Osteoblast (primary cell): ENCODE results near the gene BAIAP2L1. TPM values are rescaled to one million over a fixed set of nuclear protein-coding genes. Genes with fewer than 3 reads are reported as not detected.
A peak's percentile ranks its signal among the peaks of the same experiment; 100 is the strongest.

ENCODE experiments used
- DNase-seq: peaks from one replicate; pipeline ENCODE4 v3.0.0; 2011; ENCODE audit warnings: low spot score, mixed read lengths; ENCODE audit not compliant: insufficient read length; ENCODE audit errors: missing footprints
- H2AFZ ChIP-seq: 2 replicates; pipeline ENCODE4 v1.6.0; 2011; ENCODE audit warnings: mild to moderate bottlenecking, low read length
- H3K27ac ChIP-seq: 2 replicates; pipeline ENCODE4 v1.5.1; 2011; ENCODE audit warnings: mild to moderate bottlenecking, low read depth, low read length, moderate library complexity
- H3K27me3 ChIP-seq: 2 replicates; pipeline ENCODE4 v1.6.0; 2012; ENCODE audit warnings: mild to moderate bottlenecking, control low read depth, inconsistent platforms, low read length, moderate library complexity; ENCODE audit not compliant: insufficient read depth
- H3K36me3 ChIP-seq: 2 replicates; pipeline ENCODE4 v1.5.1; 2011; ENCODE audit warnings: mild to moderate bottlenecking, low read length, control low read depth, moderate library complexity; ENCODE audit not compliant: insufficient read depth
- H3K4me1 ChIP-seq: 2 replicates; pipeline ENCODE4 v1.5.1; 2011; ENCODE audit warnings: mild to moderate bottlenecking, low read length, control low read depth, moderate library complexity; ENCODE audit not compliant: insufficient read depth
- H3K4me2 ChIP-seq: 2 replicates; pipeline ENCODE4 v1.6.0; 2011; ENCODE audit warnings: mild to moderate bottlenecking, low read length; ENCODE audit not compliant: insufficient read depth
- H3K4me3 ChIP-seq: fragments of 200-600 bp; sonication (generic); 3 replicates; pipeline ENCODE4 v1.5.1; 2012; ENCODE audit warnings: mild to moderate bottlenecking, low read length, inconsistent platforms; ENCODE audit not compliant: insufficient read depth
- H3K79me2 ChIP-seq: 2 replicates; pipeline ENCODE4 v1.6.0; 2012; ENCODE audit warnings: mild to moderate bottlenecking, low read length, control low read depth, inconsistent platforms; ENCODE audit not compliant: insufficient read depth
- H3K9me3 ChIP-seq: 2 replicates; pipeline ENCODE4 v1.5.1; 2011; ENCODE audit warnings: low read depth, low read length, control low read depth
- H4K20me1 ChIP-seq: 2 replicates; pipeline ENCODE4 v1.6.0; 2012; ENCODE audit warnings: mild to moderate bottlenecking, low read length, control low read depth; ENCODE audit not compliant: insufficient read depth
- total RNA-seq: library from RNA; depleted of rRNA; stranded (reverse); fragments of >200 nt; gene quantifications from 2 replicates; pipeline ENCODE4 v1.2.3, GENCODE V29; 2012
- TF ChIP-seq, protein P1 (sequence below): IDR thresholded peaks from 2 replicates; pipeline ENCODE4 v1.5.1; 2011; ENCODE audit warnings: mild to moderate bottlenecking, low read depth, low read length, moderate library complexity; ENCODE audit errors: extremely low read depth

The BAIAP2L1 gene
- total RNA-seq, 1 donor = 10.5 TPM

DNA sequence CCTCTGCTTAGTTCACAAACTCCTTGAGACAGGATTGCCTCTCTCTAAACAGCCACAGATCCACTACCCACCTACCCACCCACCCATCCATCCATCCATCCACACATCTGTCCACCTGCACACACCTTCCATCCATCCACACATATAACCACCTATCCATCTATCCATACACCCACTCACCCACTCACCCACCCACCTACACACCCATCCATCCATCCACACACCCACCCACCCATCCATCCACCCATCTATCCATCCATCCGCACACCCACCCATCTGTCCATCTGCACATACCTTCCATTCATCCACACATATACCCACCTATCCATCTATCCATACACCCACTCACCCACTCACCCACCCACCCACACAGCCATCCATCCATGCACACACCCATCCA is 158.5 kb downstream of the BAIAP2L1 start:
- Histone ChIP-seq H3K27ac (no peak overlapping the region), H3K27me3 (no peaks in the 10 kb centered on the region), H3K9me3 (no peaks in the 10 kb centered on the region), H3K79me2 (no peaks in the 10 kb centered on the region), H3K36me3 (peaks cover 11% of the 10 kb centered on the region), H3K4me3 (no peak overlapping the region), H2AFZ (no peak overlapping the region), H3K4me2 (no peak overlapping the region), H3K4me1 (no peaks in the 10 kb centered on the region), H4K20me1 (no peaks in the 10 kb centered on the region)
- DNase-seq = peak; percentile 25
- TF ChIP-seq, protein P1, sequence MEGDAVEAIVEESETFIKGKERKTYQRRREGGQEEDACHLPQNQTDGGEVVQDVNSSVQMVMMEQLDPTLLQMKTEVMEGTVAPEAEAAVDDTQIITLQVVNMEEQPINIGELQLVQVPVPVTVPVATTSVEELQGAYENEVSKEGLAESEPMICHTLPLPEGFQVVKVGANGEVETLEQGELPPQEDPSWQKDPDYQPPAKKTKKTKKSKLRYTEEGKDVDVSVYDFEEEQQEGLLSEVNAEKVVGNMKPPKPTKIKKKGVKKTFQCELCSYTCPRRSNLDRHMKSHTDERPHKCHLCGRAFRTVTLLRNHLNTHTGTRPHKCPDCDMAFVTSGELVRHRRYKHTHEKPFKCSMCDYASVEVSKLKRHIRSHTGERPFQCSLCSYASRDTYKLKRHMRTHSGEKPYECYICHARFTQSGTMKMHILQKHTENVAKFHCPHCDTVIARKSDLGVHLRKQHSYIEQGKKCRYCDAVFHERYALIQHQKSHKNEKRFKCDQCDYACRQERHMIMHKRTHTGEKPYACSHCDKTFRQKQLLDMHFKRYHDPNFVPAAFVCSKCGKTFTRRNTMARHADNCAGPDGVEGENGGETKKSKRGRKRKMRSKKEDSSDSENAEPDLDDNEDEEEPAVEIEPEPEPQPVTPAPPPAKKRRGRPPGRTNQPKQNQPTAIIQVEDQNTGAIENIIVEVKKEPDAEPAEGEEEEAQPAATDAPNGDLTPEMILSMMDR = no peak

GRCh38 chr7:98241674-98242241 is 159.1 kb downstream of the BAIAP2L1 start:
- Histone ChIP-seq H3K27ac (no peak overlapping the region), H3K79me2 (no peaks in the 10 kb centered on the region), H3K9me3 (no peaks in the 10 kb centered on the region), H3K4me1 (no peaks in the 10 kb centered on the region), H3K36me3 (peaks cover 15% of the 10 kb centered on the region), H4K20me1 (no peaks in the 10 kb centered on the region), H3K4me2 (no peak overlapping the region), H2AFZ (no peak overlapping the region), H3K4me3 (no peak overlapping the region), H3K27me3 (no peaks in the 10 kb centered on the region)
- TF ChIP-seq, protein P1 = no peak
- DNase-seq = peak; percentile 32

Other genes starting within 250 kb of the BAIAP2L1 start
- not detected in 2 replicates for gene BHLHA15, start 189.7 kb downstream of the BAIAP2L1 start, total RNA-seq
- 20.3 and 22.4 TPM in 2 replicates for gene TECPR1, start 148.9 kb downstream of the BAIAP2L1 start, total RNA-seq
- gene BRI3, start 119.4 kb downstream of the BAIAP2L1 start, total RNA-seq = 95.9 and 113 TPM in 2 replicates
- gene NPTX2, start 216.2 kb upstream of the BAIAP2L1 start, total RNA-seq = 1.1 and 2.4 TPM in 2 replicates